PFSK-1 (cell line): Measurements from ENCODE around the gene ADGRL3.

Experiments used
- FOXP2 ChIP-seq: optimal IDR thresholded peaks from 2 replicates; pipeline ENCODE3; 2011; ENCODE audit warnings: borderline replicate concordance, control low read depth, inconsistent platforms; ENCODE audit not compliant: insufficient read depth; ENCODE audit errors: extremely low read length, extremely low read depth
- POLR2AphosphoS5 ChIP-seq: IDR thresholded peaks from 2 replicates; pipeline ENCODE4 v1.6.1; 2012; ENCODE audit warnings: low read depth, mild to moderate bottlenecking, control low read depth, low read length, moderate library complexity
- SIN3A ChIP-seq: IDR thresholded peaks from 2 replicates; pipeline ENCODE4 v1.6.1; 2012; ENCODE audit warnings: mild to moderate bottlenecking, low read length, moderate library complexity, borderline replicate concordance; ENCODE audit not compliant: insufficient read depth
- TAF1 ChIP-seq: IDR thresholded peaks from 2 replicates; pipeline ENCODE4 v1.6.1; 2012; ENCODE audit warnings: low read length, control low read depth, borderline replicate concordance; ENCODE audit not compliant: insufficient read depth
- TF ChIP-seq, protein P1 (sequence below), 2 experiments: IDR thresholded peaks; 2 replicates each; pipeline versions ENCODE4 v1.6.1 to v1.8.0; 2011 to 2012; ENCODE audit warnings: low read depth in 2 of 2, low read length in 2 of 2, control low read depth in 1 of 2, inconsistent platforms in 1 of 2, mild to moderate bottlenecking in 1 of 2, moderate library complexity in 1 of 2; ENCODE audit not compliant: insufficient read depth in 1 of 2

The ADGRL3 gene

DNA sequence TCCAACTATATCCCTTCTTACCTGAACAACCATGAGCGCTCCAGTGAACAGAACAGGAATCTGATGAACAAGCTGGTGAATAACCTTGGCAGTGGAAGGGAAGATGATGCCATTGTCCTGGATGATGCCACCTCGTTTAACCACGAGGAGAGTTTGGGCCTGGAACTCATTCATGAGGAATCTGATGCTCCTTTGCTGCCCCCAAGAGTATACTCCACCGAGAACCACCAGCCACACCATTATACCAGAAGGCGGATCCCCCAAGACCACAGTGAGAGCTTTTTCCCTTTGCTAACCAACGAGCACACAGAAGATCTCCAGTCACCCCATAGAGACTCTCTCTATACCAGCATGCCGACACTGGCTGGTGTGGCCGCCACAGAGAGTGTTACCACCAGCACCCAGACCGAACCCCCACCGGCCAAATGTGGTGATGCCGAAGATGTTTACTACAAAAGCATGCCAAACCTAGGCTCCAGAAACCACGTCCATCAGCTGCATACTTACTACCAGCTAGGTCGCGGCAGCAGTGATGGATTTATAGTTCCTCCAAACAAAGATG, 870.2 kb downstream of the ADGRL3 start:
- TF ChIP-seq POLR2AphosphoS5 (no peak), TAF1 (no peak), FOXP2 (no peak), SIN3A (no peak)
- TF ChIP-seq, protein P1, sequence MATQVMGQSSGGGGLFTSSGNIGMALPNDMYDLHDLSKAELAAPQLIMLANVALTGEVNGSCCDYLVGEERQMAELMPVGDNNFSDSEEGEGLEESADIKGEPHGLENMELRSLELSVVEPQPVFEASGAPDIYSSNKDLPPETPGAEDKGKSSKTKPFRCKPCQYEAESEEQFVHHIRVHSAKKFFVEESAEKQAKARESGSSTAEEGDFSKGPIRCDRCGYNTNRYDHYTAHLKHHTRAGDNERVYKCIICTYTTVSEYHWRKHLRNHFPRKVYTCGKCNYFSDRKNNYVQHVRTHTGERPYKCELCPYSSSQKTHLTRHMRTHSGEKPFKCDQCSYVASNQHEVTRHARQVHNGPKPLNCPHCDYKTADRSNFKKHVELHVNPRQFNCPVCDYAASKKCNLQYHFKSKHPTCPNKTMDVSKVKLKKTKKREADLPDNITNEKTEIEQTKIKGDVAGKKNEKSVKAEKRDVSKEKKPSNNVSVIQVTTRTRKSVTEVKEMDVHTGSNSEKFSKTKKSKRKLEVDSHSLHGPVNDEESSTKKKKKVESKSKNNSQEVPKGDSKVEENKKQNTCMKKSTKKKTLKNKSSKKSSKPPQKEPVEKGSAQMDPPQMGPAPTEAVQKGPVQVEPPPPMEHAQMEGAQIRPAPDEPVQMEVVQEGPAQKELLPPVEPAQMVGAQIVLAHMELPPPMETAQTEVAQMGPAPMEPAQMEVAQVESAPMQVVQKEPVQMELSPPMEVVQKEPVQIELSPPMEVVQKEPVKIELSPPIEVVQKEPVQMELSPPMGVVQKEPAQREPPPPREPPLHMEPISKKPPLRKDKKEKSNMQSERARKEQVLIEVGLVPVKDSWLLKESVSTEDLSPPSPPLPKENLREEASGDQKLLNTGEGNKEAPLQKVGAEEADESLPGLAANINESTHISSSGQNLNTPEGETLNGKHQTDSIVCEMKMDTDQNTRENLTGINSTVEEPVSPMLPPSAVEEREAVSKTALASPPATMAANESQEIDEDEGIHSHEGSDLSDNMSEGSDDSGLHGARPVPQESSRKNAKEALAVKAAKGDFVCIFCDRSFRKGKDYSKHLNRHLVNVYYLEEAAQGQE (IDR thresholded peaks at IDR 0.05; ENCODE audit: insufficient read depth in 1 of 2, low read depth in 2 of 2, low read length in 2 of 2) = no peak

DNA sequence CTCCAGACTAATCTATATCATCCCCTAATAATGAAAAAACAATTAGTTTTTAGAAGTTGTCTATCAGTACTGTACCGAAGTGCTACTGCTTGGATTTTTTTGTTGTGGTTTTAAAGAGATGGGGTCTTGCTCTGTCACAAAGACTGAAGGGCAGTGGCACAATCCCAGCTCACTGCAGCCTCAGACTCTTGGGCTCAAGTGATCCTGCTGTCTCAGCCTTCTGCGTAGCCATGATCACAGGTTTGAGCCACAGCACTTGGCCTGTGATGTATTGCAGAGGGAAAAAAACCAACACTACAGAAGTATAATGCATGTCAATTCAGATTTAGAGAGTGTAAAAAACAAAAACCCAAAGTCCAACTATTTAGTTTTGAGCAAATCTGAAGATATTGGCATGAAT, 875.0 kb downstream of the ADGRL3 start:
- TF ChIP-seq SIN3A (no peak), FOXP2 (no peak)
- TF ChIP-seq, protein P1 (IDR thresholded peaks at IDR 0.05; ENCODE audit: insufficient read depth in 1 of 2, low read depth in 2 of 2, low read length in 2 of 2) = no peak

DNA sequence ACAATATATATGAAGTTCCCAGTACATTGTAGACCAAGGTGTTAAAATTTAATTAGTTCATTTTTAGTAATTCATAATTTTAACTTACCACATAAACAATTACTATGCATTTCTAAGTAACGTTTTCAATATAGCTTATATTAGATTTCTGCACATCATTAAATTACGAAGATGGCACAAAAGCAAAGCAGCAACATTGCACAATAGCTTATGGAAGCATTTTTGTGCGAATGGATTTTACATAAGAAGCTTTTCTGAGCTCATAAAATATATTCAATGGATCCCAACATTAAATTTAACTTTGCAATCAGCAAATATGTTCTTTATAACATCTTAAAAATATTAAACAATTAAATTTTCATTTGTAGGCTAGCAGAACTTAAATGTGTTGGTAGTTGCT, 875.4 kb downstream of the ADGRL3 start:
- TF ChIP-seq, protein P1 (IDR thresholded peaks at IDR 0.05; ENCODE audit: insufficient read depth in 1 of 2, low read depth in 2 of 2, low read length in 2 of 2) = no peak
- no peak for TF ChIP-seq POLR2AphosphoS5
- TF ChIP-seq SIN3A = no peak
- no peak for TF ChIP-seq TAF1
- no peak for TF ChIP-seq FOXP2

DNA sequence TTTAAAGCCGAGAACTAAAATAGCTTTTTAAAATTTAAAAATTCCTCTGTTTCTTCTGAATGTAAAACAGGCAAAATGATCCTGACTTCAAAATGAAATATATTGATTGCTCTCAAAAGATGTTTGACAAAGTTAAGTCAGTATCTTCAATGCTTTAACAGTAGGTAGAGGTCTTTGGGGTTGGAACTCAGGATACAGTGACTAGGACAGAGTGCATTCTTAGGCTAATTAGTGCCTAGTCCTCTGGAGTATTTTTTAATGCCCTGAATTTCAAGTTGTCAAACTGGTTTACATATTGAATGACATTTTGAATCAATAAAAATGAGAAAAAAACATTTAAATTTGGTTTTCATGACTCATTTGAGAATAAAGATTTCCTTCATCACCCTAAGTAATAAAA, 877.3 kb downstream of the ADGRL3 start:
- TF ChIP-seq, protein P1 (IDR thresholded peaks at IDR 0.05; ENCODE audit: insufficient read depth in 1 of 2, low read depth in 2 of 2, low read length in 2 of 2) = no peak
- TF ChIP-seq SIN3A (no peak), TAF1 (no peak), POLR2AphosphoS5 (no peak), FOXP2 (no peak)

DNA sequence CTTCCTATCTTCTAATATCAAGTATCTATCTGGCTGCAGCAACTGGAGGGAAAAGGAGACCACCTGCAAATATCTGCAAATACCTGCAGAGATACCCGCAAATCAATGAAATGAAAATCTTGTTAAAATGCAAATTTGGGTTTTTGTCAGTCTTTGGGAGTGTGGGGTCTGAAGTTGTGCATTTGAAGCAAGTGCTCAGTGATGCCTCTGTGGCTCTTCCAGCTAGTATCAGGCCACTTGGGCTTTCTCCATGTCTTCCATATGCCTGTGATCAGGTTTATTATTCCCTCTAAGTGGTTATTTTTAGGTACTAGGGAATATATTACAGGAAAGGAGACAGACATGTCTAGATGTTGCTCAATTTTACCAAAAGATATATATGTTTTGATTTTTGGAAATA, 880.3 kb downstream of the ADGRL3 start:
- no peak for TF ChIP-seq TAF1
- TF ChIP-seq, protein P1 (IDR thresholded peaks at IDR 0.05; ENCODE audit: insufficient read depth in 1 of 2, low read depth in 2 of 2, low read length in 2 of 2) = no peak
